ENCODE data around the gene WWC2. TPM values are rescaled to one million over a fixed set of nuclear protein-coding genes. Genes with fewer than 3 reads are reported as not detected.
A peak's percentile ranks its signal among the peaks of the same experiment; 100 is the strongest.

Gene WWC2
- total RNA-seq, 1 donor from 2014 or later, result 67.3 TPM

GRCh38 chr4:183157215-183157614 lies 58.2 kb downstream of the WWC2 start:
- no peak for ATAC-seq
- intact Hi-C loops (cut with DNase I), result no loop called here
- DNase-seq (ENCODE audit: low spot score), result no peak

GRCh38 chr4:183158062-183158461 lies 59.0 kb downstream of the WWC2 start:
- no peak for DNase-seq (ENCODE audit: low spot score)
- no peak for ATAC-seq
- intact Hi-C loops (cut with DNase I), result no loop called here

GRCh38 chr4:183161630-183162029 lies 62.6 kb downstream of the WWC2 start:
- intact Hi-C loops (cut with DNase I), result no loop called here
- DNase-seq (ENCODE audit: low spot score) (no peak), ATAC-seq (no peak)

- ATAC-seq, result peak; percentile 70
- DNase-seq (ENCODE audit: low spot score), result no peak
- intact Hi-C loops (cut with DNase I), result no loop called here
Observed at GRCh38 chr4:183163135-183163534, 64.1 kb downstream of the WWC2 start.

GRCh38 chr4:183164963-183165362 lies 65.9 kb downstream of the WWC2 start:
- intact Hi-C loops (cut with DNase I), result no loop called here
- no peak for ATAC-seq
- DNase-seq (ENCODE audit: low spot score), result no peak

- intact Hi-C loops (cut with DNase I), result no loop called here
- DNase-seq (ENCODE audit: low spot score) (no peak), ATAC-seq (peak; percentile 53)
Observed at GRCh38 chr4:183165376-183165775, 66.3 kb downstream of the WWC2 start.

- DNase-seq (ENCODE audit: low spot score), result no peak
- ATAC-seq, result no peak
- intact Hi-C loops (cut with DNase I), result no loop called here
Observed at GRCh38 chr4:183170894-183171293, 71.8 kb downstream of the WWC2 start.

GRCh38 chr4:183171484-183172267 lies 72.6 kb downstream of the WWC2 start:
- ATAC-seq (no peak), DNase-seq (ENCODE audit: low spot score) (no peak)
- intact Hi-C loops (cut with DNase I), result no loop called here

GRCh38 chr4:183172881-183173280 lies 73.8 kb downstream of the WWC2 start:
- ATAC-seq, result no peak
- no peak for DNase-seq (ENCODE audit: low spot score)
- intact Hi-C loops (cut with DNase I), result no loop called here

GRCh38 chr4:183173580-183174526 lies 74.8 kb downstream of the WWC2 start:
- ATAC-seq (peak; percentile 56), DNase-seq (ENCODE audit: low spot score) (no peak)
- intact Hi-C loops (cut with DNase I), result no loop called here

- intact Hi-C loops (cut with DNase I), result loop anchor here (5.0 kb wide), 1 partner anchor 1773 kb away; no protein-coding TSS in a partner anchor
- ATAC-seq, result no peak
Observed at GRCh38 chr4:183175631-183176232, 76.7 kb downstream of the WWC2 start.

GRCh38 chr4:183177001-183177400 lies 77.9 kb downstream of the WWC2 start:
- ATAC-seq, result no peak
- intact Hi-C loops (cut with DNase I), result loop anchor here (5.0 kb wide), 1 partner anchor 1775 kb away; no protein-coding TSS in a partner anchor
- no peak for DNase-seq (ENCODE audit: low spot score)

More at GRCh38 chr4:183175631-183176232, 76.7 kb downstream of the WWC2 start:
- no peak for DNase-seq (ENCODE audit: low spot score)

- intact Hi-C loops (cut with DNase I), result loop anchor here (5.0 kb wide), 1 partner anchor 1776 kb away; no protein-coding TSS in a partner anchor
- ATAC-seq, result no peak
Observed at GRCh38 chr4:183178201-183178600, 79.1 kb downstream of the WWC2 start.

GRCh38 chr4:183180096-183180495 lies 81.0 kb downstream of the WWC2 start:
- ATAC-seq (no peak), DNase-seq (ENCODE audit: low spot score) (no peak)
- intact Hi-C loops (cut with DNase I), result no loop called here

More at GRCh38 chr4:183178201-183178600, 79.1 kb downstream of the WWC2 start:
- no peak for DNase-seq (ENCODE audit: low spot score)

GRCh38 chr4:183180621-183181020 lies 81.6 kb downstream of the WWC2 start:
- DNase-seq (ENCODE audit: low spot score) (no peak), ATAC-seq (no peak)
- intact Hi-C loops (cut with DNase I), result no loop called here

- ATAC-seq (no peak), DNase-seq (ENCODE audit: low spot score) (no peak)
- intact Hi-C loops (cut with DNase I), result no loop called here
Observed at GRCh38 chr4:183181081-183181480, 82.0 kb downstream of the WWC2 start.

- intact Hi-C loops (cut with DNase I), result no loop called here
- no peak for DNase-seq (ENCODE audit: low spot score)
- peak; percentile 63 for ATAC-seq
Observed at GRCh38 chr4:183182873-183183725, 84.0 kb downstream of the WWC2 start.

- no peak for ATAC-seq
- DNase-seq (ENCODE audit: low spot score), result no peak
- intact Hi-C loops (cut with DNase I), result no loop called here
Observed at GRCh38 chr4:183183906-183184535, 85.0 kb downstream of the WWC2 start.
